ENCODE data around the gene MYH6. TPM values are rescaled to one million over a fixed set of nuclear protein-coding genes. Genes with fewer than 3 reads are reported as not detected.

Gene MYH6
- total RNA-seq, 1 donor from 2014 or later = not detected

GRCh38 chr14:23339506-23340268 lies 68.4 kb downstream of the MYH6 start:
- DNase-seq (ENCODE audit: low spot score) = no peak

- no peak for DNase-seq (ENCODE audit: low spot score)
Measured at GRCh38 chr14:23335623-23336022, 72.5 kb downstream of the MYH6 start.

Small RNA genes within 50 kb of the gene (microRNA-seq; reads per million reads assigned to microRNA genes)
- gene MIR208A (ENCODE audit: borderline number of aligned reads) = 16.7 reads per million, percentile 15 among the genes with 10 or more reads in this experiment
- gene MIR208B (ENCODE audit: borderline number of aligned reads) = 74.8 reads per million, percentile 41 among the genes with 10 or more reads in this experiment

Other genes with a start within 250 kb of the MYH6 start
- gene SLC7A8, start 224.6 kb downstream of the MYH6 start, total RNA-seq = 33.4 TPM
- gene RNF212B, start 170.3 kb downstream of the MYH6 start, total RNA-seq = not detected
- 6.8 TPM for gene HOMEZ, start 122.1 kb downstream of the MYH6 start, total RNA-seq
- 8.0 TPM for gene PPP1R3E, start 105.4 kb downstream of the MYH6 start, total RNA-seq
- gene BCL2L2, start 101.4 kb downstream of the MYH6 start, total RNA-seq = 60.1 TPM
- 129 TPM for gene PABPN1, start 86.8 kb downstream of the MYH6 start, total RNA-seq
- gene SLC22A17, start 55.4 kb downstream of the MYH6 start, total RNA-seq = 7.0 TPM
- 15.5 TPM for gene EFS, start 43.1 kb downstream of the MYH6 start, total RNA-seq
- not detected for gene IL25, start 35.5 kb downstream of the MYH6 start, total RNA-seq
- gene CMTM5, start 31.2 kb downstream of the MYH6 start, total RNA-seq = not detected
- gene MYH7, start 27.4 kb upstream of the MYH6 start, total RNA-seq = not detected
- 29.7 TPM for gene NGDN, start 61.4 kb upstream of the MYH6 start, total RNA-seq
- gene ZFHX2, start 143.5 kb upstream of the MYH6 start, total RNA-seq = 3.1 TPM
- 16.7 TPM for gene THTPA, start 148.0 kb upstream of the MYH6 start, total RNA-seq
- gene AP1G2, start 159.5 kb upstream of the MYH6 start, total RNA-seq = 32.8 TPM
- 1.1 TPM for gene JPH4, start 170.5 kb upstream of the MYH6 start, total RNA-seq
- not detected for gene DHRS2, start 228.1 kb upstream of the MYH6 start, total RNA-seq

Measured in mesenteric fat pad (tissue), 1 donor.